AG04449 (cell line): ENCODE measurements around the gene MYRF.

Source experiments
- CTCF ChIA-PET: fragments of 350-600 bp; formaldehyde crosslinking; extraction: SDS; loops from one replicate; lab custom pipeline; 2021; ENCODE audit warnings: antibody characterized with exemption; lab: Yijun Ruan, JAX
- POLR2A ChIA-PET: fragments of 400-600, 350-600 bp; formaldehyde crosslinking; extraction: SDS; loops from one replicate; lab custom pipeline; 2020; ENCODE audit warnings: antibody characterized with exemption, inconsistent platforms; lab: Yijun Ruan, JAX
- DNase-seq: peaks from one replicate; pipeline ENCODE4 v3.0.0-alpha.2; 2010; ENCODE audit warnings: low read depth, low spot score
- H3K4me3 ChIP-seq: 2 replicates; pipeline ENCODE4 v1.5.1; 2011; ENCODE audit warnings: low read depth, mild to moderate bottlenecking, control low read depth, low read length
- TF ChIP-seq, protein P1 (sequence below): IDR thresholded peaks from one replicate; pipeline ENCODE4 v1.5.1; 2011; ENCODE audit warnings: mild to moderate bottlenecking, moderate library complexity, low read length, control low read depth, inconsistent platforms; ENCODE audit not compliant: insufficient read depth; ENCODE audit errors: missing control alignments

The MYRF gene

DNA sequence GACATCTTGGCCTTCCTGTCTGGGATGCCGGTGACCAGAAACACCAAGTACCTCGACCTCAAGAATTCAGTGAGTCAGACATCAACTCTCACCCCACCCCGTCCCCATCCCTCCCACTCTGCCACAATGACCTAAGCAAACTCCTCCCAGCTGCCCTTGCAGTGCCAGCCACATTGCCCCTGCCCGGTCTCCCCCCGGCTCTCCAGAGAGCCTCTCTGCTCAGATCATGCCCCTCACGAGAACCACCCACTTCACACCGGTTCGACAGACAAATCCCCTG, 23.6 kb upstream of the MYRF start:
- POLR2A ChIA-PET: no interaction called here
- no peak overlapping the region for H3K4me3 ChIP-seq
- DNase-seq: no peak
- CTCF ChIA-PET: interaction anchor here (0.9 to 4.3 kb wide), 6 partner anchors 9 to 282 kb away, joined by 3 to 23 read pairs (median 6); no protein-coding TSS in a partner anchor
- TF ChIP-seq, protein P1, sequence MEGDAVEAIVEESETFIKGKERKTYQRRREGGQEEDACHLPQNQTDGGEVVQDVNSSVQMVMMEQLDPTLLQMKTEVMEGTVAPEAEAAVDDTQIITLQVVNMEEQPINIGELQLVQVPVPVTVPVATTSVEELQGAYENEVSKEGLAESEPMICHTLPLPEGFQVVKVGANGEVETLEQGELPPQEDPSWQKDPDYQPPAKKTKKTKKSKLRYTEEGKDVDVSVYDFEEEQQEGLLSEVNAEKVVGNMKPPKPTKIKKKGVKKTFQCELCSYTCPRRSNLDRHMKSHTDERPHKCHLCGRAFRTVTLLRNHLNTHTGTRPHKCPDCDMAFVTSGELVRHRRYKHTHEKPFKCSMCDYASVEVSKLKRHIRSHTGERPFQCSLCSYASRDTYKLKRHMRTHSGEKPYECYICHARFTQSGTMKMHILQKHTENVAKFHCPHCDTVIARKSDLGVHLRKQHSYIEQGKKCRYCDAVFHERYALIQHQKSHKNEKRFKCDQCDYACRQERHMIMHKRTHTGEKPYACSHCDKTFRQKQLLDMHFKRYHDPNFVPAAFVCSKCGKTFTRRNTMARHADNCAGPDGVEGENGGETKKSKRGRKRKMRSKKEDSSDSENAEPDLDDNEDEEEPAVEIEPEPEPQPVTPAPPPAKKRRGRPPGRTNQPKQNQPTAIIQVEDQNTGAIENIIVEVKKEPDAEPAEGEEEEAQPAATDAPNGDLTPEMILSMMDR: no peak

DNA sequence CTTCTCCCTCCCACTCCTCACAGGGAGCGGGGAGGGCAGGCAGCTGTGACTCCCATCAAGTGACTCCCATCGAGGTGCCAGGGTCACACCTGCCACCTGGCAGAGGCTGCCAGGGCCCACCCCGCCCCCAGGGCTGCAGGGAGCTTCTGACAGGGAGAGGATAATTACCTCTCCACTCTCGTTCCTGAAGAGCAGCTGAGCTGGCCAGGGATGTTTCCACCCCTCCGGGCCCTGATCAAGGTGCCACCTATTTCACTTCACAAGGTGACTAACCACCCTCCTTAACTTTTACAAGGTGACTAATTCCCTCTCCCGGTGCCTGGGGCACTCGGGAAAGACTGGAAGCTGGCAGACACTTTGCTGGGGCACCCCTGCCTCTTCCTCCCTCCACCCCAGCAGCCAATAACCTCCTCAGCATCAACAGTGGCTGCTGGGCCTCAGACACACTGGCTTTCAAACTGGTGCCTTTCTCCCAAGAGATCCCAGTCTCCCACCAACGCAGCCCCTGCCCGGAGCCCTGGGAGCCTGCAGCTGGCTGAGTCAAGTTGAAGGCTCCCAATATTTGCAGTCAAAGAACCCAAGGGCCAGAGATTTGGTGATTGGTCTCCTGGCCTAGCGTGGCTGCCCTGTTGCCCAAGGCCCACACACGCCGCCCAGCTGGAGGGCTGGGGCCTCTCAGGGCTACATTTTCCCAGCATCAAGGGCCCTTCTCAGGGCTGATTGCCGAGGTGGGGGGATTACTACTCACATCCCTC, 22.0 kb upstream of the MYRF start:
- TF ChIP-seq, protein P1: no peak
- CTCF ChIA-PET: interaction anchor here (0.8 to 4.3 kb wide), 6 partner anchors 9 to 284 kb away, joined by 3 to 23 read pairs (median 4); no protein-coding TSS in a partner anchor
- POLR2A ChIA-PET: no interaction called here
- H3K4me3 ChIP-seq: no peak overlapping the region
- no peak for DNase-seq

DNA sequence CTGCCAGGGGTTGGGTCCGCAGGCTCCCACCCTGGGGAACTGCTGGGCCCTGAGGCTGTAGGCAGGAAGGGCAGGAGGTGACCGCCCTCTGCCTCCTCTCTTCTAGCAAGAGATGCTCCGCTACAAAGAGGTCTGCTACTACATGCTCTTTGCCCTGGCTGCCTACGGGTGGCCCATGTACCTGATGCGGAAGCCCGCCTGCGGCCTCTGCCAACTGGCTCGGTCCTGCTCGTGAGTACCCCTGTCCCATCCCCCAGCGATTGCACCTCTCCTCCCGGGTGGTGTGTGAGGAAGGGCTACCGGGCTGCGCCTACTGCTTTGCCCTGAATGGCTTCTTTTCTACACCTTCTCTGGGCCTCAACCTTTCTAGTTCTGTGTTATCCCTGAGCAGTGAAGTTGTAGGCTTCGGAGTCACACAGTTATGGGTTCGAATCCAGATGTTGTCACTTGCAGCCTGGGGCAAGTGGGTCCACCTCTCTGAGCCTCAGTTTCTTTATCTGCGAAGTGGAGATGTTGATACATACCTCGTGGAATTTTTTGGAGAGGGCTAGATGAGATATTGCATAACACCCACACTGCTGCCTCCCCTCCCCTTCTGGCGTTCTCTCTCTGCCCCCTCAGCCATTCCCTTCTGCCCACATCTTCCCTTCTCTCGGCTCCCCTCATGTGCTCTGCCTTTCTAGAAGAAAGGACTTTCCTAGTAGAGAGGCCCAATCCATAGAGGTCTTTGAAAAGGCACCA, 21.1 kb upstream of the MYRF start:
- TF ChIP-seq, protein P1: no peak
- ChIA-PET CTCF (interaction anchor here (1.0 to 5.8 kb wide), 10 partner anchors 10 to 253 kb away, joined by 3 to 116 read pairs (median 4); no protein-coding TSS in a partner anchor), POLR2A (no interaction called here)
- H3K4me3 ChIP-seq: no peak overlapping the region
- DNase-seq: no peak

DNA sequence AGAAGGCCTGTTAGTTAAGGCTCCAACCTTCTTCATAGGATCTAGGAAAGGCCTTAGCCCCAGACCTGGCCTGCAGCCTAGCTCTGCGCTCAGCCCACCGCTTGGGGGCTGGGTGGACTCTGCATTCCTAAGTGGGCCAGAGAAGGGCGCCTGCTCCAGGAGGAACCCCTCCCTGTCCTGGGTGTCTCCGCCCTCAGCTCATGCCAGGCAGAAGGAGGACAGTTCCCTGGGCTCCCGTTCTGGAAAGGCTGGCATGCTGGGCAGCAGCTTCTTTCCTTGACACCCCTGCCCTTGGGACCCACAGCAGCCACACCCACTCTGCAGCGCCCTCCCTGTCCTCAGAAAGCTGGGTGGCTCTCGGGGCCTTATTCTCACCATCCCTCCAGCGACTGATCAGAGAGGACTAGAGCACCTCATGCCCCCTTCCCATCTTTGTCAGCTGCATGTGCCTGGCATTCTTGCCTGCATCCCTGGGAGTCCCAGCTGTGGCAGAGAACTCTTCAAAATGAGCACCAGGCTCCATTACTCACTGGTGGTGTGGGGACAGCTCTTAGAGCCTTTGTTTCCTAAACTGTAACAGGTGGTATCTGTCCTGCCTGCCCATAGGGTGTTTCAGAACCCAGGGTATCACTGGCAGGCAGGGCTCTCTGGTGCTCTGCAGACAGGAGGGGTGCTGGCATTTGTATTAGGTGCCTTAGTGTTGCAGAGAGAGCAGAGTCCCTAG, 20.3 kb upstream of the MYRF start:
- DNase-seq: no peak
- no peak overlapping the region for H3K4me3 ChIP-seq
- TF ChIP-seq, protein P1: no peak
- POLR2A ChIA-PET: no interaction called here
- CTCF ChIA-PET: interaction anchor here (1.0 to 10.5 kb wide), 12 partner anchors 11 to 285 kb away, joined by 3 to 140 read pairs (median 8); no protein-coding TSS in a partner anchor

DNA sequence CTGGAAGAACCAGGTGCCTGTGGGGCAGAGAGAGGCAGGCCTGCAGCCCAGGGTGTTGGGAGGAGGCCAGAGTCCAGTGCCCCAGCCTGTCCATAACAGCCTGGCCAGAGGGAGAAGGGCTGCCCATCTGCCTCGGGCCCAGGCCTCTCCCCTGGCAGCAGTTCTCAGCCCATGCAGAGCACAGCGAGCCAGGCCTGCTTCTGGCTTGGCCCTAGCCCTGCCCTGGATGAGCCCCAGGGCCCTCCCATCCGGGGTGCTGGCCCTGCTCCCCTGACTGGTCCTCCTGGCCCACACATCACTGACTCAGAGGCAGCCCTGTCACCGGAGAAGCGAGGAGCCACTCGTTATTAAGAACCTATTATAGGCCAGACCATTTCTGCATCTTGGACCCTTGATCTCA, 19.7 kb upstream of the MYRF start:
- no peak overlapping the region for H3K4me3 ChIP-seq
- ChIA-PET CTCF (interaction anchor here (0.7 to 10.5 kb wide), 37 partner anchors 10 to 375 kb away, joined by 3 to 140 read pairs (median 8); partner anchors contain the start of genes DAGLA, FEN1, MYRF and TMEM258), POLR2A (no interaction called here)
- no peak for DNase-seq
- TF ChIP-seq, protein P1: no peak
